ENCODE measurements around the gene KCTD12. TPM values are rescaled to one million over a fixed set of nuclear protein-coding genes. Genes with fewer than 3 reads are reported as not detected.

Gene KCTD12
- total RNA-seq, 2 donors from 2014 or later: 89.8 to 99.7 TPM

DNA sequence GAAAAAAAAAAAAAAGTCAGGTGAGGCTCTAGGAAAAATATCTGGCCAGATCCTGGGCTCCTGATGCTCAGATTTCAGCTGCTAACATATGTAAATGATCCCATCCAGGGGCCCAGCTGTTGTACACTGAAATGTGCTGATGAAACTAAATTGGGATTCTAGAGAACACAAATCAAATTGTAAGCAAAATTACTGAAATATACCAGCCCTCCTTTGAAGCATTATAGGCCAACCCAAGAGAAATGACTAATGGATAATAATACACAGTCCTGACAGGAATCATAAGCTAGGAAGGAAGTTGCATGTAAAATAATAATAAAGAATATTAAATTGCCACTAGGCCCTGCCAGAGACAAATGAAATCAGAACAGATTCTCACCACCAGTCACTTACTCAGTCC lies 17.8 kb downstream of the KCTD12 start:
- no peaks in the 10 kb centered on the region for H3K4me1 ChIP-seq (ENCODE audit: control insufficient read depth in 1 of 2, low read depth in 2 of 2)

DNA sequence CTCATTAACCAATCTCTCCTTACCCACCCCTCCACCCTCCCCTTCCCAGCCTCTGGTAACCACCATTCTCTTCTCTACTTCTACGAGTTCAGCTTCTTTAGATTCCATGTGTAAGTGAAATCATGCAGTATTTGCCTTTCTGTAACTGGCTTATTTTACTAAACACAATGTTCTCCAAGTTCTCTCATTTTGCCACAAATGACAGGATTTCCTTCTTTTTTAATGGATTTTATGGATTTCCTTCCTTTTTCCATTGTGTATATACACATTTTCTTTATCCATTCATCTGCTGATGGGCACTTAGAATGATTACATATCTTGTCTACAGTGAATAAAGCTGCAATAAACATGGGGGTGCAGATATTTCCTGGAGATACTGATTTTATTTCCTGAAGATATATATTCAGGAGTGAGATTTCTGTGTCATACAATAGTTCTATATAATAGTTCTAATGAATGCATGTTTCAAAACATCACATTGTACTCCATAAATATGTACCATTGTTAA lies 20.2 kb downstream of the KCTD12 start:
- Histone ChIP-seq H3K4me1 (ENCODE audit: control insufficient read depth in 1 of 2, low read depth in 2 of 2) (no peaks in the 10 kb centered on the region), H3K4me3 (no peak overlapping the region), H3K27me3 (replicated peaks; ENCODE audit: insufficient read depth) (no peaks in the 10 kb centered on the region), H3K9me3 (no peaks in the 10 kb centered on the region), H3K36me3 (no peaks in the 10 kb centered on the region), H3K27ac (no peak overlapping the region)
- DNase-seq (ENCODE audit: low spot score) (no peak), ATAC-seq (ENCODE audit: insufficient number of reproducible peaks, low FRiP score, low read depth) (no peak)
- TF ChIP-seq, protein P1, sequence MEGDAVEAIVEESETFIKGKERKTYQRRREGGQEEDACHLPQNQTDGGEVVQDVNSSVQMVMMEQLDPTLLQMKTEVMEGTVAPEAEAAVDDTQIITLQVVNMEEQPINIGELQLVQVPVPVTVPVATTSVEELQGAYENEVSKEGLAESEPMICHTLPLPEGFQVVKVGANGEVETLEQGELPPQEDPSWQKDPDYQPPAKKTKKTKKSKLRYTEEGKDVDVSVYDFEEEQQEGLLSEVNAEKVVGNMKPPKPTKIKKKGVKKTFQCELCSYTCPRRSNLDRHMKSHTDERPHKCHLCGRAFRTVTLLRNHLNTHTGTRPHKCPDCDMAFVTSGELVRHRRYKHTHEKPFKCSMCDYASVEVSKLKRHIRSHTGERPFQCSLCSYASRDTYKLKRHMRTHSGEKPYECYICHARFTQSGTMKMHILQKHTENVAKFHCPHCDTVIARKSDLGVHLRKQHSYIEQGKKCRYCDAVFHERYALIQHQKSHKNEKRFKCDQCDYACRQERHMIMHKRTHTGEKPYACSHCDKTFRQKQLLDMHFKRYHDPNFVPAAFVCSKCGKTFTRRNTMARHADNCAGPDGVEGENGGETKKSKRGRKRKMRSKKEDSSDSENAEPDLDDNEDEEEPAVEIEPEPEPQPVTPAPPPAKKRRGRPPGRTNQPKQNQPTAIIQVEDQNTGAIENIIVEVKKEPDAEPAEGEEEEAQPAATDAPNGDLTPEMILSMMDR (IDR thresholded peaks at IDR 0.05): no peak

More for the DNA sequence above, 17.8 kb downstream of the KCTD12 start:
- Histone ChIP-seq H3K36me3 (no peaks in the 10 kb centered on the region), H3K9me3 (no peaks in the 10 kb centered on the region), H3K27me3 (replicated peaks; ENCODE audit: insufficient read depth) (no peaks in the 10 kb centered on the region), H3K27ac (no peak overlapping the region), H3K4me3 (no peak overlapping the region)
- ATAC-seq (ENCODE audit: insufficient number of reproducible peaks, low FRiP score, low read depth): no peak
- TF ChIP-seq, protein P1 (IDR thresholded peaks at IDR 0.05): no peak
- no peak for DNase-seq (ENCODE audit: low spot score)

DNA sequence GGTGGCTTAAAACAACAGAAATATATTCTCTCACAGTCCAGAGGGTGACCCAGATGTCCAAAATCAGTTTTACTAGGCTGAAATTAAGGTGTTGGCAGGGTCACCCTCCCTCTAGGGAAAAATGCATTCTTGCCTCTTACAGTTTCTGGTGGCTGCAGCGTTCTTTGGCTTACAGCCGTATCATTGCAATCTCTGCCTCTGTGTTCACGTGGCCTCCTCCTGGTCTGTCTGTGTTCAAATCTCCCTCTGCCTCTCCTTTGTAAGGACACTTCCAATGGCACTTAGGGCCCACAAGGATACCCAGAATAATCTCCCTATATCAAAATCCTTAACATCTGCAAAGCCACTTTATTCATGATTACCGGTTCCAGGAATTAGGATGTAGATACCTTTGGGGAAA lies 21.1 kb downstream of the KCTD12 start:
- TF ChIP-seq, protein P1 (IDR thresholded peaks at IDR 0.05): no peak
- no peaks in the 10 kb centered on the region for H3K9me3 ChIP-seq
- DNase-seq (ENCODE audit: low spot score): no peak
- no peaks in the 10 kb centered on the region for H3K27me3 ChIP-seq (replicated peaks; ENCODE audit: insufficient read depth)
- ATAC-seq (ENCODE audit: insufficient number of reproducible peaks, low FRiP score, low read depth): peak; percentile 28
- H3K4me3 ChIP-seq: no peak overlapping the region
- H3K4me1 ChIP-seq (ENCODE audit: control insufficient read depth in 1 of 2, low read depth in 2 of 2): no peaks in the 10 kb centered on the region
- no peak overlapping the region for H3K27ac ChIP-seq
- no peaks in the 10 kb centered on the region for H3K36me3 ChIP-seq

DNA sequence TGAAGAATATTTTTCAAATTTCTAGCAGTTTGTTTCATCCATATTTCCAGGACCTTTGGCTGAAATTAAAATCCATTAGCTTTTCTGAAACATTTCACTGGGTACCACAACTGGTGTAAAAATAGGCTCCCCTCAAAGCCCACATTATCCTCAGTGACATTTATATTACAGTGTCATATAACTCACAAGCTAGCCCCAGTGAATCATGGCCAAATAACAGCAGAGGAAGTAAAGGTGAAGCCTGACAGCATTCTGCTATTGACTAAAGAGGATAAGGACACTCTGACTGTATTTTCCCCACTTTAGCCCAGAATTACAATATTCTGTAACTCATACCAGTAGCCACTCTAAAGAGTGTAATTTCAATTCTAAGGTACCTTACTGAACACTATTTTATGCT lies 21.9 kb downstream of the KCTD12 start:
- H3K4me3 ChIP-seq: no peak overlapping the region
- no peak for DNase-seq (ENCODE audit: low spot score)
- no peak overlapping the region for H3K27ac ChIP-seq
- ATAC-seq (ENCODE audit: insufficient number of reproducible peaks, low FRiP score, low read depth): no peak
- H3K4me1 ChIP-seq (ENCODE audit: control insufficient read depth in 1 of 2, low read depth in 2 of 2): no peaks in the 10 kb centered on the region
- no peaks in the 10 kb centered on the region for H3K9me3 ChIP-seq
- TF ChIP-seq, protein P1 (IDR thresholded peaks at IDR 0.05): no peak
- H3K27me3 ChIP-seq (replicated peaks; ENCODE audit: insufficient read depth): no peaks in the 10 kb centered on the region
- H3K36me3 ChIP-seq: no peaks in the 10 kb centered on the region

DNA sequence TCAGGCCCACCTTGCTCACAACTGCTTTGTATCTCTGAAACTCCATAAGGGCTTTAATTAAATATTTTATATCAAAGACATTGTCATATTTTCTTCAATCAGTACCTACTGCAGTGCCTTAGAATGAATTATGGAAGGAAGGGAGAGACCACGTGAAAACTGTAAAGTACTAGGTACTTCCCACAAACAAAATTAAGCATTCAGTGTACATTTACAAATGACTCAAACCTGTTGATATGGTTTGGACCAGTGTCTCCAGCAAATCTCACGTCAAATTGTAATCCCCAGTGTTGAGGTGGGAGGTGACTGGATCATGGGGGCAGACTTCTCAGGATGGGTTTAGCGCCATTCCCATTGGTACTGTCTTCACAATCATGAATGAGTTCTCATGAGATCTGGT lies 23.2 kb downstream of the KCTD12 start:
- Histone ChIP-seq H3K9me3 (no peaks in the 10 kb centered on the region), H3K36me3 (no peaks in the 10 kb centered on the region), H3K27me3 (replicated peaks; ENCODE audit: insufficient read depth) (no peaks in the 10 kb centered on the region), H3K4me1 (ENCODE audit: control insufficient read depth in 1 of 2, low read depth in 2 of 2) (no peaks in the 10 kb centered on the region), H3K27ac (no peak overlapping the region), H3K4me3 (no peak overlapping the region)
- TF ChIP-seq, protein P1 (IDR thresholded peaks at IDR 0.05): no peak
- ATAC-seq (ENCODE audit: insufficient number of reproducible peaks, low FRiP score, low read depth) (no peak), DNase-seq (ENCODE audit: low spot score) (no peak)
